GM12873 (cell line): Measurements from ENCODE around the gene ANKRD55.

Source experiments
- CTCF ChIP-seq: IDR thresholded peaks from 2 replicates; pipeline ENCODE4 v1.5.1; 2012; ENCODE audit warnings: low read depth, mild to moderate bottlenecking, moderate library complexity, low read length, control low read depth; ENCODE audit not compliant: insufficient read depth; ENCODE audit errors: missing control alignments

The ANKRD55 gene

GRCh38 chr5:56105511-56106291 lies 127.4 kb downstream of the ANKRD55 start:
- no peak for TF ChIP-seq CTCF

GRCh38 chr5:56102889-56103288 lies 130.2 kb downstream of the ANKRD55 start:
- no peak for TF ChIP-seq CTCF

DNA sequence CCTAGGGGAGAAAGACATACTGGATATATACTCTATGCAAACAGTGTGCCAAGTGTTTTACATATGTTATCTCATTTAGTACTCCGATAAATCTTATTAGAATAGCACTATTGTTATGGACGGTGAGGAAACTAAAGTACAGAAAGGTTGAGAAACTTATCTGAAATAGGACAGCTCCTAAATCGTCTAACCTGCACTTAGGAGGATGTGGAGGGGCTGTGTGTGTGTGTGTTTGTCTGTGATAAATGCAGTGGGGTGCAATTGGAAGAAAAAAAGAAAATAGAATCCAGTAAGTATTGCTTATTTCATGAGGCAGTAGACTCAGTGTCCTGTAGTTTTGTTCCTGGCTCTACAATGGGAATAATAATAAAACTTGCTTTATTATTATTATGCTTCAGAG lies 131.9 kb downstream of the ANKRD55 start:
- no peak for TF ChIP-seq CTCF

- no peak for TF ChIP-seq CTCF
These were observed 132.5 kb downstream of the ANKRD55 start for GRCh38 chr5:56100439-56101176.

- no peak for TF ChIP-seq CTCF
These were observed 133.8 kb downstream of the ANKRD55 start for GRCh38 chr5:56099346-56099745.

DNA sequence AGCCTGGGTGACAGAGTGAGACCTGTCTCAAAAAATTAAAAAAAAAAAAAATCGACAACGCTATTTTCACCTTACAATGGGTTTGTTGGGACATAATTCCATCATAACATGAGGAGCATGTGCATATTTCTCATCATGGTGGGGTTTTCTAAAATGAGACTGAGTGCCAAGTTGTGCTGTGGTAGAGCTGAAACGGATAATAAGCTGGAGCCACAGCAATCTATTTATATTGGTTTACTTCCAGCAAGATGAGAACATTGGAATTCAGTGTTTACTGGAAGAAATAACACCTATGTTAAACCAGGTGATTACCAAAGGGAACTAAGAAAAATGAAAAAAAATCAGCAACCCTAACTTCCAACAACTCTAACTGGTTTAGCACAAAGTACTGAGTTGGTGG lies 136.1 kb downstream of the ANKRD55 start:
- TF ChIP-seq CTCF = no peak

DNA sequence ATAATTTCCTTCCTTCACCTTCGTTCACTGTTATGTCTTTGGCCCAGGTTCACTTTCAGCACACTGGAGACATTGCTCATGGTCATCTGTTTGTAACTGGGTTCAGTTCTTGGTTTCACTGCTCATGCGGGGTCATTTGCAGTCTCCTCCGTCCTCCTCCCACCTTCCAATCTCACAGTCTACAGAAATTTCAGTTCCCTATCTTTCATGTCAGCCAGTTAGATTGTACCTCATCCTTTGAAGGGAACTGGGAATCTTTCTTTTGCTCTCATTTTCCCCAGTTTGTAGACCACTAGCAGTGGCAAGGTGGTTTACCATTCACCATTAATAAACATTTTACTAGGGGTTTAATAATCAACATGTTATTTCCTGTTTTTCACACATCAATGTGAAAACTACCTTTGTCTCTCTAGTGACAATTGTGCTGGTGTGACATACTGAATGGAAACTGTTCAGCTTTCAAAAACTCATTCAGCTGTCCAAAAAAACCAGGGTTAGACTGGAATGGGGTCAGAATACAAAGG lies 137.5 kb downstream of the ANKRD55 start:
- no peak for TF ChIP-seq CTCF
